HepG2 (cell line): ENCODE data around the gene UBE2D4. TPM values are rescaled to one million over a fixed set of nuclear protein-coding genes. Genes with fewer than 3 reads are reported as not detected.
"Not testable (repeated sequence)": the region's sequence is repeated elsewhere in the genome, so short reads cannot be mapped to it uniquely, and the experiment has no call there.

ENCODE experiments used
- ATAC-seq: fragments of 200-7000 bp; cut with Tn5 transposase; 3 replicates; pipeline ENCODE4 v1.9.1; 2020; ENCODE audit warnings: mild to moderate bottlenecking, moderate library complexity
- BruUV-seq: library from RNA; stranded (reverse); fragments of 400-500 nt; replicated peaks from 2 replicates; lab custom pipeline; 2021; lab: Mats Ljungman, UMichigan
- CTCF ChIA-PET: fragments of 300-600 bp; formaldehyde crosslinking; extraction: SDS; loops from one replicate; lab custom pipeline; 2021; ENCODE audit warnings: low total read pairs, inconsistent platforms, low intra/inter-chr PET ratio; lab: Yijun Ruan, JAX
- POLR2A ChIA-PET: fragments of 350-600 bp; sonication (Branson Sonifier 250); formaldehyde crosslinking; loops from one replicate; lab custom pipeline; 2020; ENCODE audit warnings: antibody characterized with exemption, inconsistent platforms; lab: Yijun Ruan, JAX
- DNase-seq: peaks from one replicate; pipeline ENCODE4 v3.0.0-alpha.2; 2015; ENCODE audit warnings: low spot score
- FAIRE-seq: peaks from 3 replicates; lab custom pipeline; 2011; peaks lifted over from hg19 to GRCh38; lab: Jason Lieb, UNC
- H2AFZ ChIP-seq: one replicate; pipeline ENCODE4 v1.6.1; 2011; ENCODE audit warnings: low read length, inconsistent platforms
- H3K27ac ChIP-seq: fragments of 300-600 bp; 3 replicates; pipeline ENCODE4 v1.8.0; 2011; ENCODE audit warnings: mixed run types, mild to moderate bottlenecking, mixed read lengths, low read length, inconsistent platforms; ENCODE audit not compliant: insufficient read depth; ENCODE audit errors: extremely low read length
- H3K27me3 ChIP-seq, 2 experiments: fragments of 200-600 bp in 1 of 2; 2 replicates in 1 of 2; 3 replicates in 1 of 2; pipeline versions ENCODE4 v1.6.0 to v1.8.0; 2011; ENCODE audit warnings: low read length in 2 of 2, mild to moderate bottlenecking in 2 of 2, moderate library complexity in 2 of 2, inconsistent platforms in 1 of 2; ENCODE audit not compliant: insufficient read depth in 2 of 2, control insufficient read depth in 1 of 2
- H3K36me3 ChIP-seq, 2 experiments: fragments of 200-600 bp in 1 of 2; replicated peaks in 1 of 2; 2 replicates in 1 of 2; 3 replicates in 1 of 2; pipeline versions ENCODE4 v1.5.1 to v1.8.0; 2011; ENCODE audit warnings: low read length in 2 of 2, inconsistent platforms in 1 of 2; ENCODE audit not compliant: insufficient read depth in 2 of 2, control insufficient read depth in 1 of 2
- H3K4me1 ChIP-seq: 2 replicates; pipeline ENCODE4 v1.5.1; 2012; ENCODE audit warnings: low read length, inconsistent platforms; ENCODE audit not compliant: insufficient read depth
- H3K4me2 ChIP-seq: 2 replicates; pipeline ENCODE4 v1.6.0; 2011; ENCODE audit warnings: low read depth, low read length, inconsistent platforms
- H3K4me3 ChIP-seq, 3 experiments: fragments of 200-600 bp in 1 of 3; sonication (generic), shearing (Covaris generic) in 1 of 3; replicated peaks in 1 of 3; 2 replicates each; pipeline ENCODE4 v1.5.1; 2011 to 2016; ENCODE audit warnings: low read length in 3 of 3, inconsistent platforms in 2 of 3, low read depth in 2 of 3, mild to moderate bottlenecking in 2 of 3, control low read depth in 1 of 3, mixed read lengths in 1 of 3; ENCODE audit not compliant: insufficient read depth in 1 of 3
- H3K79me2 ChIP-seq: one replicate; pipeline ENCODE4 v1.6.1; 2011; ENCODE audit warnings: low read length, inconsistent platforms; ENCODE audit not compliant: insufficient read depth
- H3K9ac ChIP-seq: 2 replicates; pipeline ENCODE4 v1.6.0; 2011; ENCODE audit warnings: mild to moderate bottlenecking, low read depth, low read length, inconsistent platforms; ENCODE audit not compliant: insufficient read depth
- H3K9me3 ChIP-seq: 2 replicates; pipeline ENCODE4 v1.5.1; 2012; ENCODE audit warnings: mild to moderate bottlenecking, low read length
- H4K20me1 ChIP-seq: 2 replicates; pipeline ENCODE4 v1.6.0; 2011; ENCODE audit warnings: inconsistent platforms, mild to moderate bottlenecking, low read length, moderate library complexity; ENCODE audit not compliant: insufficient read depth
- ZNF768 ChIP-seq: sonication (generic); formaldehyde crosslinking; IDR thresholded peaks from 2 replicates; pipeline ENCODE4 v1.4.0; 2020; ENCODE audit warnings: missing genetic modification reagents
- WGBS: methylation state at CpG from one replicate; pipeline ENCODE4 v1.1.6; 2017; ENCODE audit warnings: low lambda C conversion rate; 5-methylcytosine and 5-hydroxymethylcytosine counted together
- in situ Hi-C: cut with HindIII; loops from 2 replicates; pipeline ENCODE4 v1.10.0; 2017; ENCODE audit warnings: low pct_unique_long_range_greater_than_20kb; ENCODE audit not compliant: extremely low pct_ligation_motif_present
- intact Hi-C: fragments of 100-400 bp; cut with micrococcal nuclease; formaldehyde crosslinking; loops from one replicate; pipeline ENCODE4 v1.10.0; 2022; ENCODE audit not compliant: unreplicated experiment
- polyA plus RNA-seq, 8 experiments: library from polyadenylated mRNA; depleted of rRNA in 3 of 8; stranded (reverse) in 7 of 8; unstranded in 1 of 8; fragments of >200 nt; fragmentation: Illumina TruSeq in 4 of 8; extraction: Trizol in 4 of 8; gene quantifications; 2 replicates each; pipeline versions ENCODE4 v1.2.1 to v1.2.3, GENCODE V29; 2011 to 2016; ENCODE audit warnings: low read depth in 4 of 8, missing spikeins in 1 of 8, mixed read lengths in 1 of 8; ENCODE audit not compliant: insufficient read depth in 1 of 8
- total RNA-seq, 5 experiments: library from RNA; depleted of rRNA; stranded (reverse); fragments of >200 nt; fragmentation: Illumina TruSeq; extraction: Trizol; gene quantifications; 2 replicates each; pipeline ENCODE4 v1.2.3, GENCODE V29; 2016; ENCODE audit warnings: low read depth in 1 of 5

The UBE2D4 gene
- total and polyA plus RNA-seq, 2 of the 13 experiments (the other 11 are each of a cell fraction or from before 2014, with no cell fraction given): 9.9 to 16.0 TPM

- POLR2A ChIA-PET, H3K36me3 ChIP-seq, intact Hi-C loops, ATAC-seq, DNase-seq, CTCF ChIA-PET, H3K27ac ChIP-seq, H3K27me3 ChIP-seq, FAIRE-seq, H2AFZ ChIP-seq, H3K4me1 ChIP-seq, H3K9ac ChIP-seq, BruUV-seq, in situ Hi-C loops, H3K4me2 ChIP-seq, H3K9me3 ChIP-seq: not testable (repeated sequence)
- 80% methylated on average over 2 of the region's 5 CpGs for WGBS
- peak; percentile 48; the same call in 1 of the 2 replicates for TF ChIP-seq ZNF768
- TF ChIP-seq, all 625 proteins: peak for 1; not testable (repeated sequence) for 624
- not testable (repeated sequence) for H4K20me1 ChIP-seq, H3K4me3 ChIP-seq, H3K79me2 ChIP-seq
Observed at GRCh38 chr7:43970698-43971097, 44.5 kb downstream of the UBE2D4 start.

- in situ Hi-C loops: not testable (repeated sequence)
Observed at GRCh38 chr7:43974033-43974573, 47.9 kb downstream of the UBE2D4 start.

GRCh38 chr7:43974725-43975482 lies 48.7 kb downstream of the UBE2D4 start:
- H3K36me3 ChIP-seq, H3K9ac ChIP-seq, intact Hi-C loops, FAIRE-seq, H3K9me3 ChIP-seq, CTCF ChIA-PET, H3K27ac ChIP-seq, ATAC-seq, H4K20me1 ChIP-seq, H3K4me3 ChIP-seq, H3K79me2 ChIP-seq, H2AFZ ChIP-seq, BruUV-seq, POLR2A ChIA-PET, H3K4me1 ChIP-seq, H3K27me3 ChIP-seq, in situ Hi-C loops, DNase-seq, H3K4me2 ChIP-seq: not testable (repeated sequence)
- WGBS: 100% methylated on average over 4 of the region's 10 CpGs

More at GRCh38 chr7:43974033-43974573, 47.9 kb downstream of the UBE2D4 start:
- 84% methylated on average over 8 of the region's 8 CpGs for WGBS
- POLR2A ChIA-PET, H3K9me3 ChIP-seq, H3K9ac ChIP-seq, H2AFZ ChIP-seq, DNase-seq, intact Hi-C loops, H3K4me3 ChIP-seq, H3K27ac ChIP-seq, H3K27me3 ChIP-seq, CTCF ChIA-PET, BruUV-seq, H3K36me3 ChIP-seq, FAIRE-seq, H4K20me1 ChIP-seq, H3K79me2 ChIP-seq, H3K4me1 ChIP-seq, ATAC-seq, H3K4me2 ChIP-seq: not testable (repeated sequence)
